ENCODE measurements around the gene CFAP221. TPM values are rescaled to one million over a fixed set of nuclear protein-coding genes. Genes with fewer than 3 reads are reported as not detected.

CFAP221 gene
- total RNA-seq, 1 donor from 2014 or later, result 0.61 TPM

- H3K9me3 ChIP-seq (ENCODE audit: insufficient read depth, low read depth, low read length), result peaks cover 2% of the 10 kb centered on the region
- no peaks in the 10 kb centered on the region for H3K4me1 ChIP-seq (ENCODE audit: insufficient read depth, low read length)
- Mint-ChIP-seq H3K27me3 (ENCODE audit: low read depth, unreplicated experiment) (peaks cover 69% of the 10 kb centered on the region), H3K4me3 (ENCODE audit: unreplicated experiment) (no peak overlapping the region), H3K9me3 (ENCODE audit: unreplicated experiment) (peaks cover 11% of the 10 kb centered on the region), H3K36me3 (ENCODE audit: low read depth, unreplicated experiment) (peaks cover 3% of the 10 kb centered on the region), H3K4me1 (ENCODE audit: low read depth, unreplicated experiment) (no peaks in the 10 kb centered on the region), H3K27ac (ENCODE audit: unreplicated experiment) (no peak overlapping the region)
- H2AFZ ChIP-seq (ENCODE audit: low read depth, low read length), result no peak overlapping the region
- peaks cover 33% of the 10 kb centered on the region for H3K27me3 ChIP-seq (ENCODE audit: insufficient read depth, low read length)
- no peak overlapping the region for H3K9ac ChIP-seq (ENCODE audit: low read length)
- no peaks in the 10 kb centered on the region for H4K20me1 ChIP-seq (ENCODE audit: insufficient read depth, low read length)
- DNase-seq (ENCODE audit: low read depth) (no peak), FAIRE-seq (no peak)
- no peaks in the 10 kb centered on the region for H3K36me3 ChIP-seq (ENCODE audit: insufficient read depth, low read length)
- no peak for TF ChIP-seq CTCF (IDR thresholded peaks at IDR 0.05; ENCODE audit: insufficient read depth, low read depth, low read length)
- no peak for TF ChIP-seq EZH2 (IDR thresholded peaks at IDR 0.05; ENCODE audit: insufficient read depth, low read length)
- H3K4me3 ChIP-seq (ENCODE audit: insufficient read depth, low read depth, low read length), result no peak overlapping the region
- no peak overlapping the region for H3K27ac ChIP-seq (ENCODE audit: low read depth, low read length)
- H3K79me2 ChIP-seq (ENCODE audit: insufficient read depth, low read length), result no peaks in the 10 kb centered on the region
- H3K4me2 ChIP-seq (ENCODE audit: low read length), result no peak overlapping the region
Measured at GRCh38 chr2:119521433-119522050, 22.7 kb upstream of the CFAP221 start.

GRCh38 chr2:119522671-119523070, 21.6 kb upstream of the CFAP221 start:
- H3K4me3 ChIP-seq (ENCODE audit: insufficient read depth, low read depth, low read length), result no peak overlapping the region
- peaks cover 2% of the 10 kb centered on the region for H3K9me3 ChIP-seq (ENCODE audit: insufficient read depth, low read depth, low read length)
- no peak for DNase-seq (ENCODE audit: low read depth)
- H3K36me3 ChIP-seq (ENCODE audit: insufficient read depth, low read length), result no peaks in the 10 kb centered on the region
- peaks cover 33% of the 10 kb centered on the region for H3K27me3 ChIP-seq (ENCODE audit: insufficient read depth, low read length)
- H3K36me3 Mint-ChIP-seq (ENCODE audit: low read depth, unreplicated experiment), result peaks cover 3% of the 10 kb centered on the region
- H3K27ac Mint-ChIP-seq (ENCODE audit: unreplicated experiment), result no peak overlapping the region
- H3K4me1 Mint-ChIP-seq (ENCODE audit: low read depth, unreplicated experiment), result no peaks in the 10 kb centered on the region
- TF ChIP-seq EZH2 (IDR thresholded peaks at IDR 0.05; ENCODE audit: insufficient read depth, low read length) (no peak), CTCF (IDR thresholded peaks at IDR 0.05; ENCODE audit: insufficient read depth, low read depth, low read length) (no peak)
- H3K79me2 ChIP-seq (ENCODE audit: insufficient read depth, low read length), result no peaks in the 10 kb centered on the region
- FAIRE-seq, result no peak
- H2AFZ ChIP-seq (ENCODE audit: low read depth, low read length), result no peak overlapping the region
- H3K27me3 Mint-ChIP-seq (ENCODE audit: low read depth, unreplicated experiment), result peaks cover 80% of the 10 kb centered on the region
- H3K4me3 Mint-ChIP-seq (ENCODE audit: unreplicated experiment), result no peak overlapping the region
- no peak overlapping the region for H3K27ac ChIP-seq (ENCODE audit: low read depth, low read length)
- H3K4me2 ChIP-seq (ENCODE audit: low read length), result no peak overlapping the region
- H4K20me1 ChIP-seq (ENCODE audit: insufficient read depth, low read length), result no peaks in the 10 kb centered on the region
- no peaks in the 10 kb centered on the region for H3K4me1 ChIP-seq (ENCODE audit: insufficient read depth, low read length)
- H3K9ac ChIP-seq (ENCODE audit: low read length), result no peak overlapping the region
- H3K9me3 Mint-ChIP-seq (ENCODE audit: unreplicated experiment), result peaks cover 14% of the 10 kb centered on the region

GRCh38 chr2:119523383-119523951, 20.8 kb upstream of the CFAP221 start:
- no peaks in the 10 kb centered on the region for H3K36me3 Mint-ChIP-seq (ENCODE audit: low read depth, unreplicated experiment)
- H3K9me3 ChIP-seq (ENCODE audit: insufficient read depth, low read depth, low read length), result peaks cover 2% of the 10 kb centered on the region
- H3K9ac ChIP-seq (ENCODE audit: low read length), result no peak overlapping the region
- no peaks in the 10 kb centered on the region for H3K79me2 ChIP-seq (ENCODE audit: insufficient read depth, low read length)
- no peaks in the 10 kb centered on the region for H3K36me3 ChIP-seq (ENCODE audit: insufficient read depth, low read length)
- H3K4me1 Mint-ChIP-seq (ENCODE audit: low read depth, unreplicated experiment), result no peaks in the 10 kb centered on the region
- no peaks in the 10 kb centered on the region for H4K20me1 ChIP-seq (ENCODE audit: insufficient read depth, low read length)
- H3K4me1 ChIP-seq (ENCODE audit: insufficient read depth, low read length), result no peaks in the 10 kb centered on the region
- H3K4me3 ChIP-seq (ENCODE audit: insufficient read depth, low read depth, low read length), result no peak overlapping the region
- no peak overlapping the region for H3K4me3 Mint-ChIP-seq (ENCODE audit: unreplicated experiment)
- no peak for FAIRE-seq
- H3K27me3 ChIP-seq (ENCODE audit: insufficient read depth, low read length), result peaks cover 35% of the 10 kb centered on the region
- H3K27me3 Mint-ChIP-seq (ENCODE audit: low read depth, unreplicated experiment), result peaks cover 82% of the 10 kb centered on the region
- H2AFZ ChIP-seq (ENCODE audit: low read depth, low read length), result no peak overlapping the region
- DNase-seq (ENCODE audit: low read depth), result no peak
- H3K9me3 Mint-ChIP-seq (ENCODE audit: unreplicated experiment), result peaks cover 10% of the 10 kb centered on the region
- H3K4me2 ChIP-seq (ENCODE audit: low read length), result no peak overlapping the region
- H3K27ac Mint-ChIP-seq (ENCODE audit: unreplicated experiment), result no peak overlapping the region
- H3K27ac ChIP-seq (ENCODE audit: low read depth, low read length), result no peak overlapping the region
- no peak for TF ChIP-seq EZH2 (IDR thresholded peaks at IDR 0.05; ENCODE audit: insufficient read depth, low read length)
- TF ChIP-seq CTCF (IDR thresholded peaks at IDR 0.05; ENCODE audit: insufficient read depth, low read depth, low read length), result no peak

Measured in astrocyte (in vitro differentiated cells and primary cell).